ENCODE results near the gene JAKMIP2. TPM values are rescaled to one million over a fixed set of nuclear protein-coding genes. Genes with fewer than 3 reads are reported as not detected.

Gene JAKMIP2
- total RNA-seq, 1 experiment from 2014 or later, result 67.4 TPM

GRCh38 chr5:147668385-147668784 lies 114.1 kb downstream of the JAKMIP2 start:
- no peak for DNase-seq (ENCODE audit: low spot score)
- TF ChIP-seq EZH2 (IDR thresholded peaks at IDR 0.05; ENCODE audit: borderline replicate concordance, low read depth, low read length, poor library complexity, severe bottlenecking), result no peak
- TF ChIP-seq, protein P1, sequence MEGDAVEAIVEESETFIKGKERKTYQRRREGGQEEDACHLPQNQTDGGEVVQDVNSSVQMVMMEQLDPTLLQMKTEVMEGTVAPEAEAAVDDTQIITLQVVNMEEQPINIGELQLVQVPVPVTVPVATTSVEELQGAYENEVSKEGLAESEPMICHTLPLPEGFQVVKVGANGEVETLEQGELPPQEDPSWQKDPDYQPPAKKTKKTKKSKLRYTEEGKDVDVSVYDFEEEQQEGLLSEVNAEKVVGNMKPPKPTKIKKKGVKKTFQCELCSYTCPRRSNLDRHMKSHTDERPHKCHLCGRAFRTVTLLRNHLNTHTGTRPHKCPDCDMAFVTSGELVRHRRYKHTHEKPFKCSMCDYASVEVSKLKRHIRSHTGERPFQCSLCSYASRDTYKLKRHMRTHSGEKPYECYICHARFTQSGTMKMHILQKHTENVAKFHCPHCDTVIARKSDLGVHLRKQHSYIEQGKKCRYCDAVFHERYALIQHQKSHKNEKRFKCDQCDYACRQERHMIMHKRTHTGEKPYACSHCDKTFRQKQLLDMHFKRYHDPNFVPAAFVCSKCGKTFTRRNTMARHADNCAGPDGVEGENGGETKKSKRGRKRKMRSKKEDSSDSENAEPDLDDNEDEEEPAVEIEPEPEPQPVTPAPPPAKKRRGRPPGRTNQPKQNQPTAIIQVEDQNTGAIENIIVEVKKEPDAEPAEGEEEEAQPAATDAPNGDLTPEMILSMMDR (conservative IDR thresholded peaks at IDR 0.05; ENCODE audit: low read depth, low read length), result no peak
- ChIA-PET POLR2A (ENCODE audit: low non-redundant PET) (no interaction called here), CTCF (no interaction called here)
- Histone ChIP-seq H3K27ac (ENCODE audit: low read depth, low read length, poor library complexity, severe bottlenecking) (no peak overlapping the region), H3K9me3 (ENCODE audit: low read depth, low read length, poor library complexity, severe bottlenecking) (peaks cover 3% of the 10 kb centered on the region), H3K4me3 (ENCODE audit: low read depth, low read length, poor library complexity, severe bottlenecking) (no peak overlapping the region), H3K27me3 (replicated peaks; ENCODE audit: insufficient read depth, low read depth, low read length, poor library complexity) (no peaks in the 10 kb centered on the region), H3K36me3 (ENCODE audit: insufficient read depth, low read length, poor library complexity, severe bottlenecking) (peaks cover 69% of the 10 kb centered on the region), H3K4me1 (ENCODE audit: insufficient read depth, low read length, poor library complexity, severe bottlenecking) (peaks cover 9% of the 10 kb centered on the region)
- no TSS peak for BruUV-seq (replicated peaks)
- intact Hi-C loops (cut with micrococcal nuclease; ENCODE audit: unreplicated experiment), result no loop called here

DNA sequence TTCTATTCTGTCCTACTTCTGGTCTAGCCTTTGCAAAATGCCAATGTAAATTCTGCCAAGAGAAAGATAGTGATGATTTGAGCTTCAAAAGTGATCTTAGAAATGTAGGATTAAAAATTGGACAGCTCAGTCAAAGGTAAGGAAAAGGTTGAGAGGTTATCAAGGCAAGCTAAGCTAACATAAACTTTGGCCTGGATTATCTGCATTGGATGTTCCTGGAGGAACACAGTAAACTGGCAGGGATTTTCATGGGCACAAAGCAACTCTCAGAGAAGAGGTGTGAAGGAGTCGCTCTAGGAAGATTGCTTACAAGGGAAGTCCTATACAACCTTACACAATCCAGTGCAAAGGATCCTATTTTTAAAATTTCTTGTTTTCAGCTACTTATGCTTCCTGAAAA lies 115.2 kb downstream of the JAKMIP2 start:
- intact Hi-C loops (cut with micrococcal nuclease; ENCODE audit: unreplicated experiment), result no loop called here
- no peak for DNase-seq (ENCODE audit: low spot score)
- BruUV-seq (replicated peaks), result no TSS peak
- ChIA-PET CTCF (no interaction called here), POLR2A (ENCODE audit: low non-redundant PET) (no interaction called here)
- Histone ChIP-seq H3K27ac (ENCODE audit: low read depth, low read length, poor library complexity, severe bottlenecking) (no peak overlapping the region), H3K4me3 (ENCODE audit: low read depth, low read length, poor library complexity, severe bottlenecking) (no peak overlapping the region), H3K9me3 (ENCODE audit: low read depth, low read length, poor library complexity, severe bottlenecking) (peaks cover 3% of the 10 kb centered on the region), H3K36me3 (ENCODE audit: insufficient read depth, low read length, poor library complexity, severe bottlenecking) (peaks cover 73% of the 10 kb centered on the region), H3K4me1 (ENCODE audit: insufficient read depth, low read length, poor library complexity, severe bottlenecking) (no peaks in the 10 kb centered on the region), H3K27me3 (replicated peaks; ENCODE audit: insufficient read depth, low read depth, low read length, poor library complexity) (no peaks in the 10 kb centered on the region)
- TF ChIP-seq, protein P1 (conservative IDR thresholded peaks at IDR 0.05; ENCODE audit: low read depth, low read length), result no peak
- TF ChIP-seq EZH2 (IDR thresholded peaks at IDR 0.05; ENCODE audit: borderline replicate concordance, low read depth, low read length, poor library complexity, severe bottlenecking), result no peak

DNA sequence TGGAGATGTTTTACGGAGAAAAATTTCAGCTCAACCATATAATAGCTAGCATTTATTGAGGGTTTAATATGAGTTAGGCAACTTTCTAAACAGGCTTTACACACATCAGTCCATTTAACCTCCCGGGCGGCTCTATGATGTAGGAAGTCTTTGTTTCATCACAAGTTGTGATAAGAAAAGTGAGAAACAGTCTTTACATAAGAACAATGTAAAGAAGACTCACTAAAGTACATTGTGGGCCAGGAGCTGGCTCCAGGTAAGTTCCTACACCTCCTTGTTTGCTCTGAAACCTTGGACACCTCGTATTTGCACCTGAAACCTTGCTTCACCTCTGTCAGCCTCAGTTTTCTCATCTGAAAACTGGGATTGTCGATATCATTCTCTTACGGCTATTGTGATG lies 116.1 kb downstream of the JAKMIP2 start:
- intact Hi-C loops (cut with micrococcal nuclease; ENCODE audit: unreplicated experiment), result no loop called here
- Histone ChIP-seq H3K4me1 (ENCODE audit: insufficient read depth, low read length, poor library complexity, severe bottlenecking) (peaks cover 7% of the 10 kb centered on the region), H3K4me3 (ENCODE audit: low read depth, low read length, poor library complexity, severe bottlenecking) (no peak overlapping the region), H3K9me3 (ENCODE audit: low read depth, low read length, poor library complexity, severe bottlenecking) (peaks cover 3% of the 10 kb centered on the region), H3K27me3 (replicated peaks; ENCODE audit: insufficient read depth, low read depth, low read length, poor library complexity) (no peaks in the 10 kb centered on the region), H3K36me3 (ENCODE audit: insufficient read depth, low read length, poor library complexity, severe bottlenecking) (peaks cover 73% of the 10 kb centered on the region), H3K27ac (ENCODE audit: low read depth, low read length, poor library complexity, severe bottlenecking) (no peak overlapping the region)
- no TSS peak for BruUV-seq (replicated peaks)
- no peak for DNase-seq (ENCODE audit: low spot score)
- TF ChIP-seq, protein P1 (conservative IDR thresholded peaks at IDR 0.05; ENCODE audit: low read depth, low read length), result no peak
- TF ChIP-seq EZH2 (IDR thresholded peaks at IDR 0.05; ENCODE audit: borderline replicate concordance, low read depth, low read length, poor library complexity, severe bottlenecking), result no peak
- POLR2A ChIA-PET (ENCODE audit: low non-redundant PET), result no interaction called here
- CTCF ChIA-PET, result no interaction called here

Data from A673 (cell line).